M059J (cell line): ENCODE data around the gene ASCC1. TPM values are rescaled to one million over a fixed set of nuclear protein-coding genes. Genes with fewer than 3 reads are reported as not detected.
"Not testable (repeated sequence)": the region's sequence is repeated elsewhere in the genome, so short reads cannot be mapped to it uniquely, and the experiment has no call there.

Experiments used
- DNase-seq: peaks from one replicate; pipeline ENCODE4 v3.0.0-alpha.2; 2012; ENCODE audit warnings: low read depth
- total RNA-seq: library from RNA; depleted of rRNA; stranded (reverse); fragments of >200 nt; shearing (Covaris generic); gene quantifications from 2 replicates; pipeline ENCODE4 v1.2.3, GENCODE V29; 2014

Gene ASCC1
- total RNA-seq, 1 experiment from 2014 or later, result 37.1 TPM

DNA sequence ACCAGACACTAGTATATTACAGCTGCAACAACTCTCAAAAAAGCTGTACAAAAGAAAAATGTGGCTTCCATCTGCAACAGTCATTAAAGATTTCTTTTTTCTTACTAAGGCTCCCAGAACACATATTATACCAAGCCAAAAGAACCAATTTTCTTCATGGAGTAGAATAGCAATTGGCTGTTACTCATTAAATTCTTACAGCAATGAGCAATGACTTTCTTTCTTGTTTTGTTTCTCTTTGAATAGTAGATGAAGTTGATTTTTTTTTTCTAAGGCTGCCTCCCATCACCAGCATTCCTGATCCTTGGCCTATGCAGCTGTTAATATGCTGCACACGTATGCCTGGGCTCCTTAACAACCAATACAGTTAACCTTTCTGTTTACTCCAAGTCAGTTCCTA lies 91.1 kb downstream of the ASCC1 start:
- no peak for DNase-seq

DNA sequence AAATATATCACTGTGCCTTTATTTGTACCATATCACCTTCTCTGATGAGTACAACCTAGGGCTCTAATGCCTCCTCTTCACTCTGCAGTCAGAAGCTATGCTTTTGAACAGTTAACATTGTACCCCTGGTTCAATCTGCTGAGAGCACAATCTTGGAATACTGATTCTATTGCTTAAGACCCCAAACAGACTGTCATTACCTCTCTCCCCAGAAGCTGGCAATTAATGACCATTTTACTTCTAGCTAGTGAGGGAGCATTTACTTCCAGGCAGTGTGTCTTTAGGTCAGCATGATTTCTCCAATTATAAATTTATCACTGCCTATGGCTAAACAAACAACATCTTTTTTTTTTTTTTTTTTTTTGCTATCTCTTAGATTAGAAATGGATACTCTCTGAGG lies 91.7 kb downstream of the ASCC1 start:
- DNase-seq, result no peak

DNA sequence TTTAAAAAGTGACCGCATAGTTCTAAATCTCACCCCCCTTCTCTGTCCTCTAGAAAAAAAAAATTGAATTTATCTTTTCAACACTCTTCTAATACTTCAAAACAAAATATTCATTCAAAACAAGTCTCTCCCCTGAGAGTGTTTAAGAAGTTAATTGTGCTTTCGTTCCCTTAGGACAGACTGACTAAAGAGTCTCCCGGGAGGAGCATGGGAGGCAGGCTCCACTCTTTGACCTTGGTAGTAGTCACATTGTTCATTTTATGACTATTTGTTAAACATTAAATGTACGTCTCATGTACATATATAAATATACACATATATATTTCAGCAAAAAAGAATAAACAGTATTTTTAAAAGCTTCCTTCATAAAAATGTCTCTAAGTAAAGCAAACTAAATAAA lies 92.5 kb downstream of the ASCC1 start:
- no peak for DNase-seq

DNA sequence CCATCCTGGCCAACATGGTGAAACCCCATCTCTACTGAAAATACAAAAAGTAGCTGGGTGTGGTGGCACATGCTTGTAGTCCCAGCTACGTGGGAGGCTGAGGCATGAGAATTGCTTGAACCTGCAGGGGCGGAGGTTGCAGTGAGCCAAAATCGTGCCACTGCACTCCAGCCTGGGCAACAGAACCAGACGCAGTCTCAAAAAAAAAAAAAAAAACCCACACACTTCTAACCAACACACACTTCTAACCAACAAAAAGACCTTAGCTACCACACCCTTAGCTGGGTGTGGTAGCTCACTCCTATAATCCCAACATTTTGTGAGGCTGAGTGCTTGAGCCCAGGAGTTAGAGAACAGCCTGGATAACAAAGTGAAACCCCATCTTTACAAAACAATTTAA lies 93.9 kb downstream of the ASCC1 start:
- no peak for DNase-seq

DNA sequence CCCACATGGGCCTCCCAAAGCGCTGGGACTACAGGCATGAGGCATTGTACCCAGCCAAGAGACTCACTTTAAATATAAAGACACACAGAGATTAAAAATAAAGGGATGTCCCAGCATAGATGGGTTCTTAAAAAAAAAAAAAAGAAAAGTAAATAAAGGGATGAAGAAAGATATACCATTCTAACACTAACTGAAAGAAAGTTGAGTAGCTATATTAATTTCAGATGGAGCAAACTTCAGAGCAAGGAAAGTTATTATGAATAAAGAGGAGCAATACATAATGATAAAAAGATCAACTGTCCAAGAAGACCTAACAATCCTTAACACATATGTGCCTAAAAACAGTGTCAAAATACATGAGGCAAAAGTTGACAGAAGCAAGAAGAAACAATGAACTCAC lies 94.7 kb downstream of the ASCC1 start:
- no peak for DNase-seq

DNA sequence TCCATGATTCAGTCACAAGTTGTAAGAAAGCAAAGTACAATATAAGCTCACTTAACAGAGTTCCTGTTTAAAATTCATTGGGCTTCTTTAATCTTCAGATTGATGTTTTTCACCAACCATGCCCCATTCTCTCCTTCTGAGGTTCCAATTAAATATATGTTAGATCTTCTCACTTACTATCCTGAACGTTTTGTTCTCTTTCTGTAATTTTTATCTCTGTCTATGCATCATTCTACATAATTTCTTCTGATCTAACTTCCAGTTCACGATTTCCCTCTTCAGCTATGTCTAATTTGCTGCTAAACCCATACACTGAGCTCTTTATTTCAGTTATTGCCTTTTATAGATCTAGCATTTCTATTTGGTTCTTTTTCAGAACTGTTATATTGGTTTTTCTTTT lies 99.7 kb downstream of the ASCC1 start:
- no peak for DNase-seq

DNA sequence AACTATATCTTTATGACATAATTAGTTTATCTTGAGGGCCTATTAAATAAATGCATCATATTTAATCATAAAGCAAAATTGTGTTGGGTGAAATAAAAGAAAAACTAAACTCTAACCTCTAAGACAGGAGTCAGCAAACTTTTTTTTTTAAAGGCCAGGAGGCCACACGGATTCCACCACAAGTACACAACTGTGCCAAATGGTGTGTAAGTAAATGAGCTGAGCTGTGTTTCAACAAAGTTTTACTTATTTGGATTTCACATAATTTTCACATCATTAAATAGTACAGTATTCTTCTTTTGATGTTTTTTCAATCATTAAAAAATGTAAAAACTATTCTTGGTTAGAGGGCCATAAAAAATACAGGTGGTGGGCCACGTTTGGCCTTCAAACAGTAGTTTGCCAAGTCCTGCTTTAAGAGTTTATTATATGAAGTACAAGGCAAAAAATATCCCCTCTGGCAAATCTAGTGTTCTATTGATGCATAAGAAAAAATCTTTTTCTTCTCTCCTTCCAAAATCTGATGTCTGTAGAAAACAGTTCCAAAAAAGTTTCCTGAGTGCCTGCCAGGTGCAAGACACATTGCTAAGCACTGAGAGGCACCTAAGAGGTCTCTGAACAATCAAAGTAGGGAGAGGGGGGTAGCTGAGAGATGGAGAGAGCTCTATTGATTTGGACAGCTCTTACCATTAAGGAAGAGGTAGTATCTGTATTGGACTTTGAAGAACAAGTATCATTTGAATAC lies 101.2 kb downstream of the ASCC1 start:
- DNase-seq, result no peak

DNA sequence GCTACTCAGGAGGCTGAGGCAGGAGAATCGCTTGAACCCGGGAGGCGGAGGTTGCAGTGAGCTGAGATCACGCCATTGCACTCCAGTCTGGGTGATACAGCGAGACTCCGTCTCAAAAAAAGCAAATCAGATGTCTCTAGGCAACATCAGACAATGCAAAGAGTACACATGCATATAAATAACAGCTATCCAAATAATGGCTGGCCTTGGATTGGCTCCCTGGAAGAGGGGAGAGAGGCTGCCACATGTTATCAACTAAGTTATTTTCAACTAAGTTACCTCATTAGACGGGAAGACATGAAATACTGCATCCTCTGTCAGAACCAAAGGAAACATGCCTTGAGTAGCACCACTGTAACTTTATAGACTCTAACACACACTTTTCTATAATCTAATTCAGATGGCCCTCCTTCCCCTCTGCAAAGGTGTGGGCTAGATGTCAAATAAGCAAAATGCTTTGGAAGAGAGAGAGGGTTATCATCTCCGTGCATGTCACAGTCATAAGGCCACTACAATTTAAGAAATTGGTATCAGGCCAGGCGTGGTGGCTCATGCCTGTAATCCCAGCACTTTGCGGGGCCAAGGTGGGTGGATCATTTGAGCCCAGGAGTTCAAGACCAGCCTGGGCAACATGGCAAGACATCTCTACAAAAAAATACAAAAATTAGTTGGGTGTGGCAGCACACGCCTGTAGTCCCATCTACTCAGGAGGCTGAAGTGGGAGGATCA lies 105.2 kb downstream of the ASCC1 start:
- no peak for DNase-seq

DNA sequence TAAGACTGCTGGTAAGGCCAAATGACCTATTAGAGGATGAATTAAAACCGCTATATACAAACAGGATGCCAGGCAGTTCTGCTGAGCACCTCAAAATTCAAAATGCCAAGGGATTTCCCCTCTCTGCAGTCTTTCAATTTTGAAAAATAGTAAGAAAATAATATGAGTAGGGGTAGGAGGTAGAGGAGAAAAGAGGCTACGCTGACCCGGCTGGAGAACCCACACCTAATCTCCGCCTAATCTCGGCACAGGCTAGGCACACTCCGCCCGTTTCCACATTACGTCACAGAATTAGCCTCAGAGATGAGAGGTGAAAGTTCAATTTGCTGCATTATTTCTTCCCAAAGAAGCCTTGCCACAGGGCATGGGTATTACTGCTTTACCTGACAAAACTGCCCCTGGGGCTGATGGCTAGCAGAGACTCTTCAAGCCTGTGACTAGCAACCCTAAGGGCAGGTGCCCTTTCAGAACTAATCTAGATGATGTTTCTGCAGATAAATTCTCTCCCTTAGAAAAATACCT lies 106.4 kb downstream of the ASCC1 start:
- peak; percentile 4 for DNase-seq

DNA sequence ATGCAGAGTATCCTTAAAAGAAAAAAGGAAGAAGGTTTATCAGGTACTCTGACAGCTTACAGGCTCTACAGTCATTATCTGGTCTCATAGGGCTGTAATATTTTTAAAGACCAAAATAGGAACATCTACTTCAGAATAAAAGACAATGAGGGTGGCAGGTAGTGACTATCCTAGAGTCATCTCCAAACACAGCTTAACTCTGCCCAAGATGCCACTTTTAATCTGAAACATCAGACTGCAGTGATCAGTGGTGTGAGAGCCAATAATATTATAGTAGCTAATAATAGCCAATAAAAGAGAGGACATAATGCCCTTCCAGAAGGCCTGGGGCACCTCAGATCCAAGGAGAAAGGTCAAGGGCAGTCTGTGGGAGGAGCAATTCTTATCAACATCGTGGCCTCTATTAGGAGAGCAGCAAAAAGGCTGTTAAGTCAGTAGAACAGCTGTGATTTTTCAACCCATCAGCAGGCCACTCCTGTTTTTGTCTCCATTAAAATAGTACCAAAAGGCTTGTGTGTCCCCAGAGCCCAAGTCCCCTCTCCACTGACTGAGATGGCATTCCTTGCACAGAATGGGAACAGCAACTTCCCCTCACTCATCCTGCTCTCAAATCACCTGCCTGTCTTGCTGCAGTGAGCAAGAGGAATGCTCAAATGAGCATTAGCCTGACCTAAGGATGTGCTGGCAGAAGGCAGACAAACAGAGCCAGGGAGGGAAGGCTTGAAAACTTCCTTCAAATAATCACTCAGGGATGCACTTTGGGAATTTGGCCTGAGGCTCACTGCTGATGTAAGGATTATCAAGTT lies 107.0 kb downstream of the ASCC1 start:
- peak; percentile 73 for DNase-seq

DNA sequence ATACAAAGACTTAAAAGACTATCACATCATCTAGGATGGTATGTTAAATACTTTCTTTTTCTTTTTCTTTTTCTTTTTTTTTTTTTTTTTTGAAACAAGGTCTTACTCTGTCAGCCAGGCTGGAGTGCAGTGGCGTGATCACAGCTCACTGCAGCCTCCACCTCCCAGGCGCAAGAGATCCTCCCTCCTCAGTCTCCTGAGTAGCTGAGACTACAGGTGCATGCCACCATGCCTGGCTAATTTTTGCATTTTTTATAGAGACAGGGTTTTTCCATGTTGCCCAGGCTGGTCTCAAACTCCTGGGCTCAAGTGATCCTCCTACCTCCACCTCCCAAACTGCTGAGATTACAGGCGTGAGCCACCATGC lies 108.1 kb downstream of the ASCC1 start:
- not testable (repeated sequence) for DNase-seq

DNA sequence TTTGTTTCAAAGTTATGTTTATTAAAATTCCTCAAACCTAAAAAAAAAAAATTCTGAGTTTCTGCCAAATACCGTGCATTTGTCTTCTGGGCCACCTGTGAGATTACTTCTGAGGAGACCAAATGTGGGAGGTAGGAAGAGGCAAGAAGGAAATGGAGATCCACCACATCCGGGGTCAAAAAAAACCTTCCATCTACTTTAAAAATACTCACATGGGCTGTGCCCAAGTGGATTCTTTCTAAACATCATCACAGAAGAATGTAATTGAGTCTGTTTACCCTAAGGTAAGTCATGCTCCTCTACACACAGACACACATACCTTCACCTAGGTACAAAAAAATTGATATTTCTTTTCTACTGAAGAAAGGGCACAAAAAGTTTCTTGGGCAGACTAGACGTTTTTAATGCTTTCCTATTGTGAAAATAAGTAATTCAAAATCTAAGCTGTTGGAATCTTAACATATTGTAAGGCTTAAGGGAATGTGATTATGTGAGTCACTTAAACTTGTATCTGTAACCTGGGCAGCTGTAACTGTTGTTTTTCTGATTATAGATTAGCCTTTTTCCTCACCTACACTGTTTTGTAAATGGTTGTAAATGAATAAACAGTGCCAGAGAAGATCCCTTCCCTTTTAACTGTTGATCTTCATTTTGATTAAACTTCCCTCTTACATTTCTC lies 108.6 kb downstream of the ASCC1 start:
- peak; percentile 69 for DNase-seq

DNA sequence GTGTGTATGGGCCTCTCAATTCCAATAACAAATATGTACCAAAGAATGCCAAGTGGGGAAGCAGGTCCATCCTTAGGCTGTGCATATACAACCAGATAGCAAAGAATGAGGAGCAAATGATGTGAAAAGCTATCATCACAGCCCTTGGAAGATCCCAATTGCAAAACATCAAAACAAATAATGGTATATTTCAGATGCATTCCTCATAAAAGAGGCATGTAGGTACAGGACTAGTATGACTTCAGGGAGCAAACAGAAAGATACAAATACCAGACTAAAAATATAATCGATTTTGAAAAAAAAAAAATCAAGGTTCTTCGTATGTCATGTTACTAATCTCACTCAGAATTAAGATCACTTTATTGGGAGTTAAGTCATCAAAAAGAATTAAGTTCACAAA lies 109.2 kb downstream of the ASCC1 start:
- no peak for DNase-seq

DNA sequence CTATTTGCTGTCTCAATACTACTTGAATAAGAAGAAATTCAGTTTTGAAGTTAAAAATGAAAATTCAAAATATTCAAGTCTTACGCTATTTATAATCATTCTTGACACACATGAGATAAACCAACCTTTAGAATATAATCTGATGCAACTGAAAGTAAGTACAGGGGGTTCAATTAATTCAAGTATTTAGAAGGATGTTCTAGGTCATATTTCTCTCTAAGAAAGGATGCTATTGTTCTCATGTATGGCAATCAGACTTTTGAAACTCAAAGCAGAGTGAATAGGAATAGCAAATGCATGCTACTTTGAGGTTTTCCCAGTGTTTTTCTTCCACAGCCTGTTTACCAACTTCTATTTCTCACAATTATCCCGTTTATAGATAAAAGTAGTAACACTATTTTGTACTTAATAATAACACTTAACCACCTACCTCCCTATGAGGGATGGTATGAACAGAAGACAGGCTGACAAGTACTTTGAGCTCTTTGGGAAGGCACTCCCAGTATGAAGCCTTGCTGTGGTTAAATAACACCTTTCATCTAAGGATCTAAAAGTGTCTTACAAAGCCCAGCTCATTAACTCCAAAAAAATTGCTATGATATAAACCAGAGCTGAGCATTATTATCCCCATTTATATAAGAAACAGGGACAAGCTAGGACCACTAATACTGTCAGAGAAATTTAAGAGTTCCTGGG lies 109.8 kb downstream of the ASCC1 start:
- no peak for DNase-seq

DNA sequence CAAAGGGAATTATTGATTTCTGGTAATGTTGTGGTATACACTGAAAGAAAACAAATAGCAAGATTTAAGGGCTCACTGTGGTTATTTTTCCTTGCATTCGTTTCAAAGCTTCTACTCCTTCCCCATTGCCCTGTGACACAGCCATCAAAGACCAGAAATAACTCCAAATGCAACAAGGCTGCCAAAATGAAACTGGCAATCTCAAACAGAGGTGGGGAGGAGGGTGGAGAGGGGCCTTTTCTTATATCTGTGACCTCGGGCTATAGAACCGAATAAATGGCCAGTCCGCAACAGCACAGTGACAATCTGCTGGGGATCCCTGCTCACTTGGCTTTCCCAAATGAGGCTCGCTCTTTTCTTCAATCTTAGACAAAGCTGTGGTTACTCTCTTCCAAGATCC lies 110.4 kb downstream of the ASCC1 start:
- no peak for DNase-seq

DNA sequence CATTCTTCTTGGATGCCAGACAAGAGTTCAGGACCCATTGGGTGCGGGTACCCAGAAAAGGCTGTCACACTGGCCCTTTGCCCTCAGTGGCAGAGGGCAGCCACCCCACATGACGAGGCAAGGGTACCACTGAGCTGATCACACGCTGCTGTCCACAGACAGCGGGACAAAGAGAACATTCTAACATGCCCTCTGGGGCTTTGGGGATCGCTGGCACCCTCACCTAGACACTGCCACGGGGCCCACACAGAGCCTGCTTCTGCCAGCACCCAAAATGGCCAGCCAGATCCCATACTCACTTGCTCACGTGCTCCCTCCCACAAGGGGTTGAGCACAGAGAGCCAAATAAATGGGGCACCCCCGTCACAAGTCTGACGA lies 111.0 kb downstream of the ASCC1 start:
- no peak for DNase-seq

DNA sequence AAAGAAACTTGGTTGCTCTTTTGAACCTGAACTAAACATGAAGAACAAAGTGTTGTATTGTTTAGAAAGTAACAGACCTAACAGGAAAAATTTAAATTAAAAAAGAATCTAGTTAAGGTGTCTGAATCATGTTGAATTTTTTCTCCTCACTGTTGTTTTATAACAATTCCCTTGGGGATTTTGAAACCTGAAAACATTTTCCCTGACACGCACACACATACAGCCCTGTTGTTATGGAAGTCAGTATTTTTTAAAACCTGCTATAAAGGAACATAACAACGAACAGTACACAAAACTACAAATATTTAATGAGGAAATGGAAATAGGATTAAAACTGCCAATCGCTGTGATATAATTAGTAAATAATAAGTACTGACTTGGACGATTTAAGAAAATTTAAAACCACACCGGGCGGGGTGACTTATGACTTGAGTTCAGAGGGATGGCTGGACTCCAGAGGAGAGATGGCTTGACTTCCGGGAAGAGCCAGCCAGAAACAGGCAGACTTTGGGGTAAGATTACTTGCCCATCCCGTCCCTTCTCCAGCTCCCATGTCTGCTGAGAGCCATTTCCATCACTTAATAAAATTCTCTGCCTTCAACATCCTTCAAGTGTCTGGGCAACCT lies 111.5 kb downstream of the ASCC1 start:
- no peak for DNase-seq

DNA sequence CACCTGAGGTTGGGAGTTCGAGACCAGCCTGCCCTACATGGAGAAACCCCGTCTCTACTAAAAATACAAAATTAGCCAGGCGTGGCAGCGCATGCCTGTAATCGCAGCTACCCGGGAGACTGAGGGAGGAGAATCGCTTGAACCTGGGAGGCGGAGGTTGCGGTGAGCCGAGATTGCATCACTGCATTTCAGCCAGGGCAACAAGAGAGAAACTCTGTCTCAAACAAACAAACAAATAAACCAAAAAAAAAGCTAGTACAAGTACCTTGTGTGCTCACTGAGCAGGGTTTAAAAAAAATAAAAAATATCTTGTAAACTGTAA lies 116.5 kb downstream of the ASCC1 start:
- DNase-seq, result no peak

DNA sequence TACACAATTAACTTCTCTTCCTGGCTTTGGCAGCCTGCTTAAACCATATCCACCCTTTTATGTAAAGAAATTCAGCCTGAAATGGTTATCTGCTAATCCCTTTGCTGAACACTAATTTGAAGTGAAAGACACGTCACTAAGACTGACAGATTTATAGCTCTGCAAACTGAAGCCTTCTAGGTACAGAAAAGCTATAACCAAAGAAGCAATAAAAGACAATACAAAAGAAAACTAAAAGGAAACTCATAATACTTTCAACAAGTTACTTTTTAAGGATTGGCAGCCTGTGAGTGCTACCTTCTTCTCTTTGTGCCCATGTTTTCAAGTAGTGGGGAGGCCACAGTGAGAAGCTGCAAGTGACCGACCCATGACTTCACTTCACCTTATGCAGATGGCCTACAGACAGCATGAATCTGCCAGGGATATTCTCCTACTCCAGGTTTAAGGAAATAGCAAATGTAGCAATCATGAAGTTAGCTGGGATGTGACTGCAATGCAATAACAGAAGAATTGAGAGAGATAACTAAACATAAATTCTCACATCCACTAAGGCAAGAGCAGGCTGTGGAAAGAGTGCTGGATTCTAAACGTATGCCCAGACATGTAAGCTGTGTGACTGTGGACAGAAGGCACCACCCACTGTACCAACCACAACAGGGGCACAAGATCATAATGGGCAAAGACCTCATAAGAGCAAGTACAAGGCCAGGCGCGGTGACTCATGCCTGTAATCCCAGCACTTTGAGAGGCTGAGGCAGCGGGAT lies 117.1 kb downstream of the ASCC1 start:
- no peak for DNase-seq

DNA sequence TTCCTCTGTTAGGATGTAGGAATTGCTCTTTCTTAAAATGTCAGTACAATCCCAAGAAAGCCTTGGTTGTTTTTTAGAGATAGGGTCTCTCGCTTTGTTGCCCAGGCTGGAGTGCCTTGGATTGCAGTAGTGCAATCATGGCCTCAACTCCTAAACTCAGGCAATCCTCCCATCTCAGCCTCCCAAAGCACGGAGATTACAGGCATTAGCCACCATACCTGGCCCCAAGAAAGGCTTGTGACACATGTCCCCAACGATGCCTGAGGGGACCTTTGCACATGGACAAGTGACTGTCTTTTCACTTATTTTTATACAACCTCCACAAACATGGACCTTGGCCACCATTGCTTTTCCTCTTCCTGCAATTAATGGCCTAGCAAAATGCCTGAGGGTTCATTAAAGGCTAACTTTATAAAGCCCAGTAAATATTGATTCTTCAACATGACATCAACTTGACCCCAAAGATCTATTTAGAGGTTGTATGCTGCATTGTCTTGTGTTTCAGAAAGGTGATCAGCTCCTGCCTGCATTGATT lies 117.7 kb downstream of the ASCC1 start:
- DNase-seq, result no peak
